Stimulated activated CD8-positive, alpha-beta memory T cell treated with anti-CD3 and anti-CD28 coated beads, Interleukin-12 subunit alpha, Interleukin-12 subunit beta, amount 100 ng/mL, for 24 hours (primary cell): ENCODE results near the gene FBXW4.

Source experiments
- DNase-seq: peaks from one replicate; pipeline ENCODE4 v3.0.0-alpha.2; 2020; ENCODE audit errors: extremely low read depth

The FBXW4 gene

DNA sequence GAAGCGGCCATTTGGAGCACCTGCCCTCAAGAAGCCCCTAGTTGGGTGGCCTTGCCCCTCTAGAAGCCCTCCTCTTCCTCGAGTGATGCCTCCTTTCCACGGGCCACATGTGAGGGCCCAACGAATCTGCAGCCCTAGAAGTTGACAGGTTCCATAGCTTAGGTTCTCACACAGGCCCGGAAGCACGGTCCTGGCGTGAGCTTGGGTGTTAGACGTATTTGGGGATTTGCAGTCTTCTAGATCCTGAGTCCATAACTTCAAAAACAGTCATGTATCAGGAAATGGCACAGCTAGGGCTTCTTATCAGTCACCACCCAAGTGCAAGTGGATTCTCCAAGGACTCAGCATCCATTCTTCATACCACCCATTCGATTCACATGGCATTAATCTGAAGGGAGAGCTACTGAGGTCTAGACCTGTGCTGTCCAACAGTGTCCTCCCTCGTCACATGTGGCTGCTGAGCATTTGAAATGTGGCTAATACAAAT, 477 bp upstream of the FBXW4 start:
- no peak for DNase-seq

GRCh38 chr10:101693978-101694673, 844 bp downstream of the FBXW4 start:
- DNase-seq: peak; percentile 38

DNA sequence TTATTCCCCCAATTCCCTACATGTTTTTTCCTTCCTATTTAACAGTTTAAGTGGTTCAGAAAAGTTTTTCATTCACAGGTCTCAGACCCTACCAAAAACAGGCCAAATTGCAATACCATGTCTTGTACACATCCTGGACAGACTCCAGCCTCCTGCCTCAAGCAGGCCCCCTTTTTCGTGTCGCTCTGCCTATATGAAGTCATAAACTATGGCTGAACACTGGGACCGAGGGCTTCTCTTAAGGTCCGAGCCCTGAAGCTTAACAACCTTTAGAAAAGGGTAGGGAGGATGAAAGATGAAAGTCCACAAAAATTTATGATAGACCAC, 1.4 kb downstream of the FBXW4 start:
- no peak for DNase-seq

DNA sequence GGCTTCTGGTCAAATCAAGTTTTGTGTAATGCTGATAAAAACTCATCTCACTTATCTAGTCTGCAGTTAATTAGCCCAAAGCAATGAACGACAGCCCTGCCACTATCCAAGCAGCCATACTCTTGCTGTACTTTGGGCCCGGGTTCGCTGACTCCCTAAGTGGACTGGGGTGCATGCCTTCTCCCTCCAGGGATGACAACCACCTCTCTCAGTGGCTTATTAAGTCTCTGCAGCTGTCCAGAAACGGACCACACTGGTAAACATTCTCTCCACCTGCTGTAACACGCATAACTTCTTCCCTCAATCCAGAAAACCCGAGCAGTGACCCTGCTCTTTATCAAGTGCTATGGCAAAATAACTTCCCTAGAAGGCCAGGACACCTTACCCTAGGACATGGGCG, 3.9 kb downstream of the FBXW4 start:
- no peak for DNase-seq

GRCh38 chr10:101690461-101690860, 4.5 kb downstream of the FBXW4 start:
- DNase-seq: no peak

DNA sequence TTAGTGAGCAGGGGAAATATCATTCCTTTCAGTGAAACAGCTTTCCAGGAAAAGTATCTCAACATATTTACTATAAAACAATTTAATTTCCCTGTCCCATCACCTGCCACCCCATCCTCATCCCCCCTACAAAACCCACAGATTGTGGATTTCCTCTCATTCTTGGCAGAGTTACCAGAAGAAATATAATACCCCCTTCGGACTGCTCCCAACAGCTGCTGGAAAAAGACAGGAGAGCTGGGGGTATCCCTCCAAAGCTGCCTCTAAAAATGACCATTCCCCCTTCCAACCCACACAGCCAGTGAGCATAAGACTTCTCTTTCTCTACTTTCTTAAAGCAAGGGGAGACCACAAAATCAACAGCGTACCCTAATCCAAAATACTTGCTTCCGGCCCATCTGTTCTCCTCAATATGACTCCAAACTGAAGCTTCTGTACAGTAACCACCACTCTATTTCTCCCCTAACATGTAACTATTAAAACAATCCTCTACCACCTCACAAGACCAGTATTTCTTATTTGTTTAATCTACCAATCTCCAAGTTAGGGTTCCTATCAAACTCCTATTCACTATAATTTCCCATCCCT, 7.8 kb downstream of the FBXW4 start:
- no peak for DNase-seq

- no peak for DNase-seq
Observed at GRCh38 chr10:101686133-101686925, 8.6 kb downstream of the FBXW4 start.

- no peak for DNase-seq
Observed at GRCh38 chr10:101684782-101685181, 10.2 kb downstream of the FBXW4 start.

DNA sequence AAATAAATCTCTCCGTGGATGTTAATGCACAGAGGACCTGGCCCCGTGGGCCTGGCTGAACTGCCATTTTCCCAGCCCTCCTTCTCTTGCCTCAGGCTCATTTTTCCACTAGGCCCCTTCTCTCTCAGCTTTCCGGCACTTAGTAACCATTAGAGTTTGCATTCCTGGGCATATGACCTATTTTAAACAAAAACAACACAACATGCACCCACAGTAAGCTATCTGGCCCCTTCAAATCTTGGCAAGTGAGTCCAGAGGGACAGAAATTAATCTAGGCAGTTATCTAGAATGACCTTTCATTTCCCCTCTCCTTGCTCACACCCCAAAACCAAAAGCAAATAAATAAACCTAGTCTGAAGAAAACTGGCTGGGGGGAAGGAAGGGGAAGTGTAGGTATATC, 11.7 kb downstream of the FBXW4 start:
- DNase-seq: no peak

DNA sequence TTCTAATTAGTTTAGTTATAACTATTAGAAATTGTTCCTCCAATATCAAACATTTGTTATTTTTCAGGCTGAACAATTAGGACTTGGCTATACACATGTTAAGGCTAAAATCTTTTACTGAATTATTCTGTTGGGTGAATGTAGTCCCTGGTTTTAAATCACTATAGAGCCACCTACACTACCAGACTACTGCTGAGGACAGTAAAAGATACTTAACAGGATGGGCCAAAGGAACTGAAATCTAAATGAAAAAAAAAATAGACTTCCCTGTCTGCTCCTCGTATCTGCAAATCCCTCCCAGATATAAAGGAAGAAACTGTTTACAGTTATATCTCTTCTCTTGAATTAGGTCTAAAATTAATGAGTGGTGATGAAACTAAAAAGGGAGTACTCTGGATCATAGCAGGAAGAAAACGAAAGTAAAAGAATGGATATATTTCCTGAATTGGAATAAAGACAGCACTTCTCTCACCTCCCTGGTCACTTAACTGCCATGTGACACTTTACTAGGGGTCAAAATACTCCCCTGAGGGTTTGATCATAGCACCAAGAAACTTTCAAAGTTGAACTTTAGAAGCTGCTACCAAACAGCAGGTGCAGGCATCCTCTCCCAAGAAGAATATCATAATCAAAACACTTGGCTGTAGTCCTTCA, 12.7 kb downstream of the FBXW4 start:
- no peak for DNase-seq

DNA sequence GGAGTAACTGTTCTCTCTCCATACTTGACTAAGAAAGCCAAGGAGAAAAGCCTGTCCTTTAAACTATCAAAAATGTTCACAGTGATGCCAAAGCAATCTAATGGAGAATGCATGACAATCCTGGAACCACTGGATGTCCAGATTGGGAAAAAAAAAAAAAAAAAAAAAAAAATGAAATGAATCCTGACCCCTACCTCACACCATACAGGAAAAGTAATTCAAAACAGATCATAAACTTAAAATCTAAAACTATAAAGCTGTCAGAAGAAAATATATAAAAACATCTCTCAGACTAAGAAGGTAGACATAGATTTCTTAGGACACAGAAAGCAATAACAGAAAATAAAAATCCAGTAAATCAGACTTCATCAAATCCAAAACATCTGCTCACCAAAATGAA, 18.4 kb downstream of the FBXW4 start:
- DNase-seq: no peak

GRCh38 chr10:101675115-101675514, 19.9 kb downstream of the FBXW4 start:
- no peak for DNase-seq

- no peak for DNase-seq
Observed at GRCh38 chr10:101672536-101672935, 22.4 kb downstream of the FBXW4 start.

GRCh38 chr10:101671453-101671852, 23.5 kb downstream of the FBXW4 start:
- DNase-seq: no peak

GRCh38 chr10:101670635-101671034, 24.3 kb downstream of the FBXW4 start:
- DNase-seq: no peak

- DNase-seq: no peak
Observed at GRCh38 chr10:101669181-101669580, 25.8 kb downstream of the FBXW4 start.

DNA sequence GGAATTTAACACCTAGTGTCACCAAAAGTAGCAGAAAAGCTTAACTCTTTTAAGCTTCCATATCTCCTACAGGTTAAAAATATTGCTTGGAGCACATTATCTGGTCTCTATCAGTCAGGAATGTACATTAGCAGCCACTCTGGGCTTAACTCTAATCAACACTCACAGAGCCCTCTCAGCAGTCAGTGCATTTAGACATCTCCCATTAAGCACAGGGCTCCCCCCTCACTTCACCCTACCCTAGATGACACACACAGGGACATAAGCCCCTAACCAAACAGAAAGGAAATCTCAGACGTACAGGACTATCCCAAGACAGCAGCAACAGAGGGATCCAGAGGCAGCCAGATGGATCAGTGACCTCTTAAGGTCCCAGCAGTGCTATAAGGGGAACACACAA, 26.4 kb downstream of the FBXW4 start:
- DNase-seq: no peak

DNA sequence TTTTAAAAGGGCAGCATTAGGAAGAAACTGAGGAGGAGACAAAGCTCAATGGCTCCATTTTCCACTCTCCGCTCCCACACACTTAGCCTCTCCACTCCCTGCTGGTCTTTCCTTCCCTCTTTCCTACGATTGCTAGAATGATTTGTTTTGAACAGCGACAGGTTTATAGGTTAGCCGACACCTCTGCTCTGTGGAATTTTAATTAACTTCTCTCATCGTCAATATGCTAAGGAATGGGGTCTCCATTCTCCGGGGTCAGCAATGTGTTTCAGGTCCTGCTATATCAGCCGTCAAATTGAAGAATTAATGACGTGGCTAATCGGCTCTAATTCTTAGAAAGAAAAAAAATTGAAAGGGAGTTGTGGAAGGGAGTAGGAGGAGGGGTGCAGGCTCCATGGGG, 28.9 kb downstream of the FBXW4 start:
- no peak for DNase-seq

DNA sequence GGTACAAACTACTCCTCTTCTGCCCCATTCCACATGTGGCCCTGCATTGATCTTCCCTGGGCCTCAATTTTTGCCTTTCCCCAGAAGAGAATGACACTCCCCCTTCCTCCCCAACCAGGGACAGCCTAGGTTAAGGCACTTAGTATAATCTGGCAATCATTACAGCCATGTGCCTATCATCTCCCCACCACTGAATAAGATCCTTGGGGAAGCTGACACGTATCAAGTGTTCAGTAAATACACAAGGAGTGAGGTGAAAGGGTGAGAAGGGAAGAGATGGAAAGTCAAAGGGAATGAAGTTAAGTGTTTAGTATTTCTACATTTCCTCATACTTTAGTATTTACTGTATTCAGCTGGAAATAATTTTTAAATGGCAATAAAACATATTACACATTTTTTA, 31.9 kb downstream of the FBXW4 start:
- no peak for DNase-seq

DNA sequence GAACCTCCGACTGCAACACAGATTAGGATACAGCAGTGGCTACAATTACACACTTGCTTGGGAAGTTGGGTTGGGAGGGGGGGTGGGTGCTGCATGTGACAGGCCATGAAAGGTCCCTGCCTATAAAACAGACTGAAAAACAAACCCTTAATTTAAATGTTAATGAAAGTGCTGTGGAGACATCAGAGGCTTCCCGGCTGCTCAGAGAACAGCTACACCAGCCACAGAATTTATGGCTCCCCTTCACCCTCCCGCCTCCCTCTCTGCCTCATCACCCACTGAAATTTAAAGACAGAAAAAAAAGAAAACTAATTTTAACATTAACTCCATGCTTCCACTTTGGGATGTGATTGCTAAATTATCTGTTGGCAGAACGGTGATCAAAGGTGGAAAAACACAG, 34.7 kb downstream of the FBXW4 start:
- no peak for DNase-seq

DNA sequence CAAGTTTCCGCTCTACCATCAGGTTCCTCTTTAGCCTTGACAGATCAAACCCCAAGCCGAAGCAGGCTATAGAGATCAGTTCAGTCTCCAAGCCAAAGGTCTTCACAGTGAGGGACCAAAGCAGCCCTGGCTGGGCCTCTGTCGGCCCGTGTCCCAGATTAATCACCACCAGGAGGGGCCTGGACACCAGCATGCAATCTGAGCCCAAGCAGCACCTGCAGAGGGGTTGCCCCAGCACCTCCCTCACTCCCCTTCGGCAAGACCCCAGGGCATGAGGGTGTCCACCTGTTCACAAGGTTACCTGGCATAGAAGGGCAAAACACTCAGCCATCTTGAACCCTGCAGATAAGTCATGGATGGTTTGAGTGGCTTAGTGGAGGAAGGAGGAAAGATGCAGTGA, 36.0 kb downstream of the FBXW4 start:
- no peak for DNase-seq

DNA sequence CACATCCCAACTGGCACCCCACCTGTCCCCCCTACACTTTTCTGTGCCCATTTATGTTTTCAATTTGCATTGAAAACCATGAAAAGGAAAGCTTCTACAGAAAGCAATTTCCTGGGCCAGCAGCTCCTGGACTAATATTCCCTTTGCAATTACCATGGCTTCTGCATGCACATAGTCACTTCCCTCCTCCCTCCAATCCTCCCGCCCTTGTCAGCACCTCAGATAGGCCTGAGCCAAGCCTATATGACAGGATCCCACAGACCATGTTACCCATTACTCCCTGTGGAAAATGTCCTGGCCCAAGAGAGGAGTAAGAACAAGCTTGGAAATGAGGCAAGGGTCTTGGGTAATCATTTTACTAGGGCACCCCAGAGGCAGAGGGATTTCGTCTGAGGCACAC, 38.1 kb downstream of the FBXW4 start:
- no peak for DNase-seq

GRCh38 chr10:101655570-101655969, 39.4 kb downstream of the FBXW4 start:
- DNase-seq: no peak
